GM19328 (cell line): ENCODE measurements around the gene ATXN3.

Experiments
- ATAC-seq: cut with Tn5 transposase; IDR thresholded peaks from one replicate; pipeline ENCODE4 v1.9.1; 2021; ENCODE audit warnings: mild to moderate bottlenecking, moderate library complexity; ENCODE audit not compliant: unreplicated experiment

ATXN3 gene

DNA sequence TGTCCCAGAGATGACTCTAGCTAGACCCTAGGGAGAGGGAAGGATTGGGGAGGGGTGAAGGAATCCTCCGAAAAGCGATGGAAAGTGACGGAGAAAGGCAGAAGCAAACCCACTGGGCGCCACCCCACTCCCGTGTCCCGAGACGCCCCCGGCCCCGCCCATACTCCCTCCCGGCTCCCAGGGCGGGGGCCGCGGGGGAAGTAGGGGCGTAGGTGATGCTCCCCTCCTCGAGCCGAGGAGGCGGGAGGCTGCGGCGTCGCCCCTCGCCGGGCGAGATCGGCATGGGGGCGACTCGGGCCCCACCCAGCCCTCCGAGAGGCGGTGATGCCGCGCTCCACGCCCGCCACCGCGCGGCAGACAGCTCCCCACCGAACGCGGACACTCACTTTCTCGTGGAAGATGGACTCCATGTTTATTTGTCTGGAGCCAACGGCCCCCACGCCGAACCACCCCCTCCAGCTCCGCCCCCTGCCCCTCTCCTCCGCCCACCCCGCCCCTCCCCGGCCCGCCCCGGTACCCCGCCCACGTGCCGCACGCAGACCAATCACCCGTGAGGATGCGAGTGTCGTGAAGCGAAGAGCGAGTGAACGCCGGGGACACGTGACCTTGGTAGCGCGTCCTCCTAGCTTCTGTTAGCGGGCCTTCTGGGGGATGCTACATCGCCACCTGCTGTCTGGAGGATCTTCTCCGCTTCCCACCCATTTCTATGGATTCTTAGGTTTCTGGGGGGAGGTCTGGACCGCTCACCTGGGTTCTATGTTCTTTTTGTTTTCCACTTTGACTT is at the start of gene ATXN3:
Gene ATXN3, minus strand, starts transcription at position 440 of the 784 bp plus-strand sequence. Its CDS starts 30 bp downstream, at position 410.
- peak; percentile 76 for ATAC-seq

GRCh38 chr14:92154283-92154942 is 48.0 kb upstream of the ATXN3 start:
- no peak for ATAC-seq

DNA sequence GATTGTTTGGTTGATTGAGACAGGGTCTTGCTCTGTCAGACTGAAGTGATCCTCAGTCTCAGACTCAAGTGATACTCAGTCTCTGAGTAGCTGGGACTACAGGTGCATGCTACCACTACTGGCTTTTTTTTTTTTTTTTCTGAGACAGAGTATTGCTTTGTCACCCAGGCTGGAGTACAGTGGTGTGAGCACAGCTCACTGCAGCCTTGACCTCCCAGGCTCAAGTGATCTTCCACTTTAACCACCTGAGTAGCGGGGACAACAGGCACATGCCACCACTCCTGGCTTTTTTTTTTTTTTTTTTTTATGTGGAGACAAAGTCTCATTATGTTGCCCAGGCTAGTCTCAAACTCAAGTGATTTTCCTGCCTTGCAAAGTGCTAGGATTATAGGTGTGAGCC is 47.2 kb upstream of the ATXN3 start:
- ATAC-seq: no peak

- no peak for ATAC-seq
Measured at GRCh38 chr14:92144708-92145107, 38.3 kb upstream of the ATXN3 start.

- no peak for ATAC-seq
Measured at GRCh38 chr14:92143962-92144361, 37.6 kb upstream of the ATXN3 start.

DNA sequence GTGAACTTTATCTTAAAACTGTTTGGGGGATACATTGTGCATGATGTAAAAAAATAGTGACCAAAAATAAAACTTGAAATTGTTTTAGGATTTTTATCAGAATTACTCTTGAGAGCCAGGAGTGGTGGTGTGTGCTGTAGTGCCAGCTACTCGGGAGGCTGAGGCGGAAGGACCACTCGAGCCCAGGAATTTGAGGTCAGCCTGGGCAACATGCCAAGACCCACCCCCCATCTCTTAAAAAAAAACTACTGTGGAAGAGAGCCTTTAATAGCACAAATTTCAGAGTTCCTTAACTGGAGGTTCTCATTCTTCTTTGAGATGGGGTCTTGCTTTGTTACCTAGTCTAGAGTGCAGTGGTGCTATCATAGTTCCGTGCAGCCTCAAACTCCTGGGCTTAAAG is 36.9 kb upstream of the ATXN3 start:
- no peak for ATAC-seq

GRCh38 chr14:92135269-92135668 is 28.9 kb upstream of the ATXN3 start:
- no peak for ATAC-seq

DNA sequence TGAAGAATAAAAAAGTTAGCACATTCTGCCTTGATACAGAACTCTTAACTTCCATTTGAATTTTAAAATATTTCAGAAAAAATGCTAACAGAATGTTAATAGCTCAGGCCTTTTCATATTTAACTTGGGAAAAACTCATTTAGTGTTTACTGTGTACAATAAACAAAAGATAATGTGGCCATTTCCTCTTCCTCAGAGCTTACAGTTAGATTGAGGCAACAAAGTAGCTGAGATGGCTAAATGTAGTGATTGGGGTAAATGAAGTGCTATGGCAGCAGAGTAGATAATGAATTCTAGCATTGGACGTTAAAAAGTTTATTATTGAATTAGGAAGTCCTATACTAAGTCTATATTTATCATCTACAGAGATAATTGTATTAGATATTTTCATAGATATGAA is 28.1 kb upstream of the ATXN3 start:
- ATAC-seq: no peak

DNA sequence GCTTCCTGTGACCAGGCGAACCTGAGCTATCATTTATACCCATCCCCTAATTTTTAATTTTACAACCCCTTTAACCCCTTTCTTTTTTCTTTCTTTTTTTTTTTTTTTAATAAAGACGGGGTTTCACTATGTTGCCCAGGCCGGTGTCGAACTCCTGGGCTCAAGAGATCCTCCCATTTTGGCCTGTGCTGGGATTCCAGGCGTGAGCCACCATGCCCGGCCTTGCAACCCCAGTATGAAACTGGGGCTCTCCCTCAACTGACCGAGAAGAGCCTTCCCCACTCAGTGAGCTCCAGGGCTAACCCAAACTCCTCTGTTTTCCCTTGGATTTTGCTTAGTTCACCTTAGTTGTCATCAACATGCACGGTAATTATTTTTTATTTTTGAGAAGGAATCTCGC is 16.4 kb upstream of the ATXN3 start:
- ATAC-seq: no peak

GRCh38 chr14:92122351-92122677 is 15.9 kb upstream of the ATXN3 start:
- ATAC-seq: peak; percentile 11

DNA sequence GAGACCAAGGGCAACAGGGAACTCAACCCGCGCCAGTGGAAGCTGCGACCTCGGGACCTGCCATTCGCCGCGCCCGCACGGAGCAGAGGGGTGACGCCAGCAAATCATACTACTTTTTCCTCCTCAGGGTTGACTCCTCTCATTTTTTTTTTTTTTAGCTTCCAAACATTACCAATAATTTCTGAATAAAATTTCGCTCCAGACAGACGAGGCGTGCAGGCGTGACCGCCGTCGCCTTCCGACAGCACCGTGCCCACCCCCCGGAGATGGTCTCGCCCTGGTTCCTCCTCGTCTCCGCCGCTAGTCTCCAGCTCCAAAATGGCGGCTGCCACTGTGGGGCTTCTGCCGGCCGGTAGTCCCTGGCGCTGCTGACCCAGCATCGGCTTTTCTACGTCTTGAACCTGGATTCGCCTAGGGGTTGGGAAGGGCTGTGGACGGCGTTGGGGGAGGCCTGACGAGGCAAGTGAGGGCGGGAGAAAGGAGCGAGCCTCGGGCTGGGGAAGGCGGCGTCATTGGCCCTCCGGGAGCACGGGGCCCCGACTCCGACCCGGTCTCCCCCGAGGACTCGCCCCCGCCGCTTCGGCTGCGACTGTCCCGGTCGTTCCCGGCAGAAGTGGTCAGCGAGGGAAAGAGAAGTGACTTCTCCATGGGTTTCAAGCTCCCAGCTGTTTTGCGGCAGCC is 15.4 kb upstream of the ATXN3 start, which contains the start of the genes CPSF2 and NDUFB1:
Gene CPSF2, plus strand, starts transcription at position 300 of the 681 bp plus-strand sequence. CDS start 9,016 bp downstream, outside the sequence.
Gene NDUFB1, minus strand, starts transcription at position 37 of the 681 bp plus-strand sequence. CDS start 4,069 bp downstream, outside the sequence.
- ATAC-seq: peak; percentile 82

DNA sequence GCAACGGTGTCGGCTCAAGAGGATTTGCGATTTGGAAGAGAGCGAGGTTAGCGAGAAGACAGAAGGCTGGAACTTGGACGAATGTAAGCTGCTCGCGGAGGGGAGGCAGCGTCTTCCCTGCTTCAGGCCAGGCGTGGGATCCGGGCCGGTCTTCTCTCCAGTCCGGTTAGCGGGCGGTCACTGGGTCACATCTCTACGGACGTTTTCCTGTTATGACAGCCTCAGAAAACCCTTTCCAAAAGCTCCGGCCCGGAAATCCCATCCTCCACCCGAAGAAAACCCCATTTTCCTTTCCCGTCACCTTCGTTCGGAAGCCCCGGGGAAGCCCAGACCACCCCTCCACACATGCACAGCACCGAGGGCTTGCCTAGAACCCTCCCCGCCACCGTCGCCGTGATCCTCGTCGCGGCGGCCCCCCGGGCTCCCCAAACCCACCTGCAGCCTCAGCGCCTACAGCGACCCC is 14.9 kb upstream of the ATXN3 start:
- ATAC-seq: no peak

- ATAC-seq: no peak
Measured at GRCh38 chr14:92109490-92109889, 3.1 kb upstream of the ATXN3 start.

- no peak for ATAC-seq
Measured at GRCh38 chr14:92108345-92109254, 2.2 kb upstream of the ATXN3 start.

DNA sequence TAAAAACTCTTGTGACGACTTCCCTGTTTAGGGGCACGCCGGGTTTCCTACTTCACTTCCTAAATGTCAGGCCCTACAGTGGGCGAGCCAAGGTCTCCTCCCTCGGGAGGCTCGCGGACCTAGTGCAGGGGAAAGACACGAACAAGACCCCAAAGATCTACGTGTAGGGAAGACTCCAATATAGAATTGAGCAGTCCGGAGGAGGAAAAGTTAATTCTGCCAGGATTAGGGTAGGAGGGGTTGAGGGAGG is 564 bp downstream of the ATXN3 start:
- peak; percentile 15 for ATAC-seq

GRCh38 chr14:92105073-92105892 is 1.1 kb downstream of the ATXN3 start:
- no peak for ATAC-seq

DNA sequence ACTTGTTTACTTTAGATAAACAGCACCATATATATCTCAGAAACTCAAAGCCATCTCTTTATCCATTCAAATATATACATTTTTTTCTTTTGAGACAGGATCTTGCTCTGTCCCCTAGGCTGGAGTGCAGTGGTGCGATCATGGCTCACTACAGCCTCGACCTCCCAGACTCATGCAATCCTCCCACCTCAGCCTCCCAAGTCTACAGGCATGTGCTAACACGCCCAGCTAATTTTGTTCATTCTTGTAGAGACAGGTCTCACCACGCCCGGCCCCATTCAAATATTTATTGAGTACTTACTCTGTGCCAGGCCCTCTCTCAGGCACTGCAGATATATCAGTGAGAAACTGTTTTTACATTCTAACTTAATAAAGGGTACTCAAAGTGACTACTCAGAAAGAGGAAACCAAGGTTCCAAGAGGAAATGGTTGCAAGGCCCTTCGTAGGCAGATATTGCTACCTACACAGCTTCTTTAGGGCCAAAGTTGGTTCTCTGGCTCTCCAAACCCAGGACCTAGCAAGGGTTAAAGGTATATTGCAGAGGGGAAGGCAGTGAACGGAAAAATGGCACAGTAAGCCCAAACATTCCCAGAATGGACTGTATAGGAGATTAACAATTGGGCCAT is 2.9 kb downstream of the ATXN3 start:
- no peak for ATAC-seq

DNA sequence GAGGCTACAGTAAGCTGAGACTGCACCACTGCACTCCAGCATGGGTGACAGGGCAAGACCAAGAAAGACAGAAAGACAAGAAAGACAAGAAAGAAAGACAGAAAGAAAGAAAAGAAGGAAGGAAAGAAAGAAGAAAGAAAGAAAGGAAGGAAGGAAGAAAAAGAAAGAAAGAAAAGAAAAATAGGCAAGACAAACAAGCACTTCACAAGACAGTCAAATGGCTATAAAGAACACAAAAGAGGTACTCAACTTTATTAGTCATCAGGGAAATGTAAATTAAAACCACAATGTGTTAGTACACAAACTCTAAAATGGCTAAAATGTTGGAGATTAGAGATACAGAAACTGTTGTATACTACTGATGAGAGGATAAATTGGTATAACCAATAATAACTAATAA is 6.6 kb downstream of the ATXN3 start:
- no peak for ATAC-seq

GRCh38 chr14:92093320-92093719 is 13.1 kb downstream of the ATXN3 start:
- ATAC-seq: no peak

DNA sequence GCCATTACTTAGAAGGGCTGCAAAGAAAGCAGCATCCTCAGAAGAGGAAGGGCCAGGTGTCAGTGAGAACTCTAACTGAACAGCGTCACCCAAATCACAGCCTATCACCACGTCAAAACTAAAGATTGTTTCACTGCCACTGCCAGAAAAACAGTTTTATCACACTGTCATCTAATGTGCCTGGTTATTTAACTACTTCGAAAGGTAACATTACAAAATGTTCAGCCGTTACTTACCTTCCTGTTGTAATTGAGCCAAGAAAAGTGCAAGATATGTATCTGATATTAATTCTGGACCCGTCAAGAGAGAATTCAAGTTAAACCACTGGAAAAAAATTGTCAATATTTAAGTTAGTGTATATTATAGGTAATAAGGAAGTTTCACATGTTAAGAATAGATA is 17.9 kb downstream of the ATXN3 start:
- no peak for ATAC-seq
